ENCODE results near the gene CCNY.
"Not testable (repeated sequence)": the region's sequence is repeated elsewhere in the genome, so short reads cannot be mapped to it uniquely, and the experiment has no call there.

- not testable (repeated sequence) for TF ChIP-seq EZH2 (IDR thresholded peaks at IDR 0.05; ENCODE audit: borderline replicate concordance, low read length); CTCF (conservative IDR thresholded peaks at IDR 0.05 in 1 of 2, IDR thresholded peaks at IDR 0.05 in 1 of 2; ENCODE audit: extremely low read depth in 1 of 2, insufficient read depth in 1 of 2, low read depth in 1 of 2, low read length in 2 of 2)
These were observed 67.8 kb downstream of the CCNY start for GRCh38 chr10:35404077-35404476.

Data from mammary epithelial cell (primary cell).